Measurements from ENCODE around the gene CIDEB.

The CIDEB gene

DNA sequence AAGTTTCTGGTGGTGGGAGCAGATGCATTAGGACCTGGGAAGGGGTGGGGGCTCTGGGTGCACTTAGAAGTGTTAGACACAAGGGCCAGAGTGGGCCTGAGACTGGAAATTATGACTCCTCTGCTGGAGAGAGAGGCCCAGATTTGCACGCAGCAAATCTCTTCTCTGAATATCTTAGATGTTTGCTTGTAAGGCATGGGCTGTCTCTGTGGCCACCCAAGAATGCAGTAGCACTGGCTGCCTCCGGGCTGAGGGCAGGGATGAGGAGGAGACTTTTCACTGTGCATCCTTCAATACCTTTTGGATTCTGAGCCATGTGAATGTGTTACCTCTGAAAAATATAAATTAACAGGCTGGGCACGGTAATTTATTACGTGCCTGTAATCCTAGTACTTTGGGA is 22.4 kb downstream of the CIDEB start:
- H3K4me3 ChIP-seq (ENCODE audit: low read depth, low read length), result no peak overlapping the region
- TF ChIP-seq, protein P1, sequence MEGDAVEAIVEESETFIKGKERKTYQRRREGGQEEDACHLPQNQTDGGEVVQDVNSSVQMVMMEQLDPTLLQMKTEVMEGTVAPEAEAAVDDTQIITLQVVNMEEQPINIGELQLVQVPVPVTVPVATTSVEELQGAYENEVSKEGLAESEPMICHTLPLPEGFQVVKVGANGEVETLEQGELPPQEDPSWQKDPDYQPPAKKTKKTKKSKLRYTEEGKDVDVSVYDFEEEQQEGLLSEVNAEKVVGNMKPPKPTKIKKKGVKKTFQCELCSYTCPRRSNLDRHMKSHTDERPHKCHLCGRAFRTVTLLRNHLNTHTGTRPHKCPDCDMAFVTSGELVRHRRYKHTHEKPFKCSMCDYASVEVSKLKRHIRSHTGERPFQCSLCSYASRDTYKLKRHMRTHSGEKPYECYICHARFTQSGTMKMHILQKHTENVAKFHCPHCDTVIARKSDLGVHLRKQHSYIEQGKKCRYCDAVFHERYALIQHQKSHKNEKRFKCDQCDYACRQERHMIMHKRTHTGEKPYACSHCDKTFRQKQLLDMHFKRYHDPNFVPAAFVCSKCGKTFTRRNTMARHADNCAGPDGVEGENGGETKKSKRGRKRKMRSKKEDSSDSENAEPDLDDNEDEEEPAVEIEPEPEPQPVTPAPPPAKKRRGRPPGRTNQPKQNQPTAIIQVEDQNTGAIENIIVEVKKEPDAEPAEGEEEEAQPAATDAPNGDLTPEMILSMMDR (IDR thresholded peaks at IDR 0.05; ENCODE audit: low read depth, low read length), result no peak
- DNase-seq (ENCODE audit: low read depth, low spot score), result no peak
- in situ Hi-C loops (cut with HindIII; ENCODE audit: low sequenced_read_pairs), result no loop called here

GRCh38 chr14:24284501-24285035 is 23.2 kb downstream of the CIDEB start:
- TF ChIP-seq, protein P1 (IDR thresholded peaks at IDR 0.05; ENCODE audit: low read depth, low read length), result no peak
- DNase-seq (ENCODE audit: low read depth, low spot score), result no peak
- no peak overlapping the region for H3K4me3 ChIP-seq (ENCODE audit: low read depth, low read length)
- in situ Hi-C loops (cut with HindIII; ENCODE audit: low sequenced_read_pairs), result no loop called here

GRCh38 chr14:24283796-24284460 is 23.8 kb downstream of the CIDEB start:
- no peak for DNase-seq (ENCODE audit: low read depth, low spot score)
- in situ Hi-C loops (cut with HindIII; ENCODE audit: low sequenced_read_pairs), result no loop called here
- TF ChIP-seq, protein P1 (IDR thresholded peaks at IDR 0.05; ENCODE audit: low read depth, low read length), result no peak
- no peak overlapping the region for H3K4me3 ChIP-seq (ENCODE audit: low read depth, low read length)

GRCh38 chr14:24282736-24283135 is 25.0 kb downstream of the CIDEB start:
- in situ Hi-C loops (cut with HindIII; ENCODE audit: low sequenced_read_pairs), result no loop called here
- TF ChIP-seq, protein P1 (IDR thresholded peaks at IDR 0.05; ENCODE audit: low read depth, low read length), result no peak
- DNase-seq (ENCODE audit: low read depth, low spot score), result no peak
- no peak overlapping the region for H3K4me3 ChIP-seq (ENCODE audit: low read depth, low read length)

DNA sequence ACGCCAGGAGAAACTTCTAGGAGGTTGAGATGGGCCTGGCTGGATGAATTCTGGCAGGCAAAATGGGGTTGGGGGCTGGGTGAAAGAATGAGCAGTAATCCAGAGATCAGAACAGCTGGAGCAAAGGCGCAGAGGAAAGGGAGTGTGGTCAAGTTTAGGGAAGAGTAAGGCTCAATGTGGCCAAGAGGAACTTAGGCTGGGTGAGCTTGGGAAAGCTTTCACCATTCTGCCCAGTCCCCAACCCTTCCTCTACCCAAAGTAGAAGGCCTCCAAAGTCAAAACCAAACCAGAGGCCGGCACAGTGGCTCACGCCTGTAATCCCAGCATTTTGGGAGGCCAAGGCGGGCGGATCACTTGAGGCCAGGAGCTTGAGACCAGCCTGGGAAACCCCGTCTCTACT is 26.1 kb downstream of the CIDEB start:
- no peak for DNase-seq (ENCODE audit: low read depth, low spot score)

GRCh38 chr14:24280797-24281460 is 26.8 kb downstream of the CIDEB start:
- H3K4me3 ChIP-seq (ENCODE audit: low read depth, low read length), result no peak overlapping the region
- in situ Hi-C loops (cut with HindIII; ENCODE audit: low sequenced_read_pairs), result no loop called here
- DNase-seq (ENCODE audit: low read depth, low spot score), result no peak
- TF ChIP-seq, protein P1 (IDR thresholded peaks at IDR 0.05; ENCODE audit: low read depth, low read length), result no peak

More for the DNA sequence above, 26.1 kb downstream of the CIDEB start:
- in situ Hi-C loops (cut with HindIII; ENCODE audit: low sequenced_read_pairs), result no loop called here
- no peak overlapping the region for H3K4me3 ChIP-seq (ENCODE audit: low read depth, low read length)
- TF ChIP-seq, protein P1 (IDR thresholded peaks at IDR 0.05; ENCODE audit: low read depth, low read length), result no peak

All from astrocyte of the spinal cord (primary cell).